GM18868 (cell line): ENCODE data around the gene DCLRE1A.

Experiments
- ATAC-seq: cut with Tn5 transposase; IDR thresholded peaks from one replicate; pipeline ENCODE4 v1.9.1; 2021; ENCODE audit warnings: mild to moderate bottlenecking, moderate library complexity; ENCODE audit not compliant: unreplicated experiment

DCLRE1A gene

GRCh38 chr10:113854013-113854760 is at the start of gene DCLRE1A, which contains the start of gene NHLRC2:
Gene DCLRE1A (minus strand): TSS chr10:113854082. CDS start chr10:113853182, 900 bp downstream.
Gene NHLRC2 (plus strand): TSS chr10:113854661. CDS start chr10:113854873, 212 bp downstream.
- peak; percentile 41 for ATAC-seq

GRCh38 chr10:113899952-113900598 is 46.2 kb upstream of the DCLRE1A start:
- no peak for ATAC-seq

- no peak for ATAC-seq
Observed at GRCh38 chr10:113897693-113898618, 44.1 kb upstream of the DCLRE1A start.

- ATAC-seq: no peak
Observed at GRCh38 chr10:113895018-113895417, 41.1 kb upstream of the DCLRE1A start.

DNA sequence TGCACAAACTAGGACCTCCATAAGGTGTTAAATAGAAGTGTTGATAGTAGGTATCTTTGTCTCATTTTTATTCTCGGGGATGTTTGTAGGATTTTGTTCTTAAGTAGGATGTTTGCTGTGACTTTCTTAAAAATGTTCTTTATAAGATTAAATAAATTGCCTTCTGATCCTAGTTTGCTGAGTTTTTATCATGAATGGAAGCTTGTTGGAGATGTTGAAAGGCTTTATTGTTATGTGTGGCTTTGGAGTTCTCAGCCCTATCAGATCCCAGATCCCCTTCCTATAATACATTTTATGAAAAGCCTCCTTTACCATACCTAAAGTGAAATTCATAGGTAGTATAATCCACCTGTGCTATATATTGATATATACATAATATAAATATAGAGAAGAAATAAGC is 40.7 kb upstream of the DCLRE1A start:
- ATAC-seq: no peak

GRCh38 chr10:113893570-113893969 is 39.7 kb upstream of the DCLRE1A start:
- no peak for ATAC-seq

GRCh38 chr10:113891476-113891875 is 37.6 kb upstream of the DCLRE1A start:
- ATAC-seq: no peak

DNA sequence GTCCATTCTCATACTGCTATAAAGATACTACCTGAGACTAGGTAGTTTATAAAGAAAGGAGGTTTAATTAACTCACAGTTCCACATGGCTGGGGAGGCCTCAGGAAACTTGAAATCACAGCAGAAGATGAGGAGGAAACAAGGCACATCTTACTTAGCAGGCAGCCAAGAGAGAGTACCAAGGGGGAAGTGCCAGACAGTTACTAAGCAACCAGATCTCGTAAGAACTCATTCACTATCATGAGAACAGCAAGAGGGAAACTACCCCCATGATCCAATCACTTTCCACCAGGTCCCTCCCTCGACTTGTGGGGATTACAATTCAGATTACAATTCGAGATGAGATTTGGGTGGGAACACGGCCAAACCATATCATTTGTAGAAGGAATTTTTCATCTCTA is 36.9 kb upstream of the DCLRE1A start:
- no peak for ATAC-seq

DNA sequence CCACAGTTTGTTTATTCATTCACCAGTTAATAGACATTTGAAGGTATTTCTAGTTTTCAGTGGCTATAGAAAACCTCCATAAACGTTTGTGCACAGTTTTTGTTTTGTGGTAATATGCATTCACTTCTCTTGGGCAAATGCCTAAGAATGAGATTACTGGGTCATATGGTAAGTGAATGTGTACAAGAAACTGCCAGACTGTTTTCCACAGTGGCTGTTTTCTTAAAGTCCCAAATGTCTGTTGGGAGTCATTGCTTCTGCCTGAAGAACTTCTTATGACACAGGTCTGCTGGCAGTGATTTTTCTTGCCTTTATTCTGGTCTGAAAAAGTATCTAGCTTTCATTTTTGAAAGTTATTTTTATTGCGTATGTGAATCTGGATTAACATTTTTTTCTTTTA is 36.0 kb upstream of the DCLRE1A start:
- no peak for ATAC-seq

DNA sequence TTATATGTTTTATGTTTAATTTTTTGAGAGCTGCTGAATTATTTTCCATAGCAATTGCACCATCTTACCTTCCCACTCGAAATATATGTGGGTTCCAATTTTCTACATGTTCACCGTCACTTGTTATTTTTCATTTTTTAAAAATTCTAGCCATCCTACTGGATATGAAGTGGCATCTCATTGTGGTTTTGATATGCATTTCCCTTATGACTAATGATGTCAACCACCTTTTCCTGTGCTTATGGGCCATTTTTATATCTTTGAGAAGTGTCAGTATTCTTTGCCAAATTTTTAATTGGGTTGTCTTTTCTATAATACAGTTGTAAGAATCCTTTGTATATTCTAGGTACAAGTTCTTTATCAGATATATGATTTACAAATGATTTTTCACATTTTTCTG is 28.4 kb upstream of the DCLRE1A start:
- no peak for ATAC-seq

GRCh38 chr10:113880236-113880635 is 26.4 kb upstream of the DCLRE1A start:
- no peak for ATAC-seq

GRCh38 chr10:113879691-113880090 is 25.8 kb upstream of the DCLRE1A start:
- ATAC-seq: peak; percentile 91

DNA sequence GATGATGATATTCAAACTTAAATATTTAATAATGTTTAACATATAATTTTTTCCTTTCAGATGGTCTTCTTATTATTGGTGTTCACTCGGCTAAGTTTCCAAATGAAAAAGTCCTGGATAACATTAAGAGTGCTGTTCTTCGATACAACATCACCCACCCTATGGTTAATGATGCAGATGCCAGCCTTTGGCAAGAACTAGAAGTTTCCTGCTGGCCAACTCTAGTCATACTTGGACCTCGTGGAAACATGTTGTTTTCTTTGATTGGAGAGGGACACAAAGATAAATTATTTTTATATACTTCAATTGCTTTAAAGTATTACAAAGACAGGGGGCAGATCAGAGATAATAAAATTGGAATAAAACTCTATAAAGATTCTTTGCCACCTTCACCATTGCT is 22.6 kb upstream of the DCLRE1A start:
- no peak for ATAC-seq

- no peak for ATAC-seq
Observed at GRCh38 chr10:113875212-113875611, 21.3 kb upstream of the DCLRE1A start.

GRCh38 chr10:113872139-113873030 is 18.5 kb upstream of the DCLRE1A start:
- no peak for ATAC-seq

DNA sequence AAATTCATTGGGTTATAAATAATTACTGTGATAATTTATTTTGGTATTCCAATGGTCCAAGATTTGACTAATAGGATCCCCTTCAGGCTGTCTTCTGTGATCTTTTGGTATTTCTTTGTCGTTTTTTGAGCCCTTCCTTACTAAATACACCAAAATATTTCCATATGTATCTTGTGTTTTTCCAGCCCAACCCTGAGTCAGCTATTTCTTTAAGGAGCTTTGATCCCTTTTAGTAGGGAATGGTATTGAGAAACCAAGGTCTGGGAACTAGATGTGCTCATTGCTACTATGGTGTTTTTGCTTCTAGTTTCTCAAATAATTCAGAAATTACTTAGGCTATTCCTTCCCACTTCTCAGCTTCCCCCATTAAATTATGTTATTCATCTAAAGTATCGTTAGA is 15.9 kb upstream of the DCLRE1A start:
- no peak for ATAC-seq

DNA sequence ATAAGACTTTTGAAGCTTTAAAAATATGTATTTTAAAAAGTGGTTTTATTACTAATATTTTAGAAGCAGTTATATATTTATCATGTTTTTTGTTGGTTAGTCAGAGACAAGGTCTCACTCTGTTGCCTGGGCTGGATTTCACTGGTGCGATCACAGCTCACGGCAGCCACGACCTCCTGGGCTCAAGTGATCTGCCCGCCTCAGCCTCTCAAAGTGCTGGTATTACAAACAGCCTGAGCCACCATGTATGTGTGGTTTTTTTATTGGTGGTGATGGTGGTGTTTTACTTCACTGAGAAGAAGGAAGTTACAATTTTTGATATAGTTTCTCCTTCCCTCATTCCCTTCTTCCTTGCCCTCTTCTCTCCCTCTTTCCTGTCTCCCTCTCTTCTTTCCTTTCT is 14.0 kb upstream of the DCLRE1A start:
- no peak for ATAC-seq

DNA sequence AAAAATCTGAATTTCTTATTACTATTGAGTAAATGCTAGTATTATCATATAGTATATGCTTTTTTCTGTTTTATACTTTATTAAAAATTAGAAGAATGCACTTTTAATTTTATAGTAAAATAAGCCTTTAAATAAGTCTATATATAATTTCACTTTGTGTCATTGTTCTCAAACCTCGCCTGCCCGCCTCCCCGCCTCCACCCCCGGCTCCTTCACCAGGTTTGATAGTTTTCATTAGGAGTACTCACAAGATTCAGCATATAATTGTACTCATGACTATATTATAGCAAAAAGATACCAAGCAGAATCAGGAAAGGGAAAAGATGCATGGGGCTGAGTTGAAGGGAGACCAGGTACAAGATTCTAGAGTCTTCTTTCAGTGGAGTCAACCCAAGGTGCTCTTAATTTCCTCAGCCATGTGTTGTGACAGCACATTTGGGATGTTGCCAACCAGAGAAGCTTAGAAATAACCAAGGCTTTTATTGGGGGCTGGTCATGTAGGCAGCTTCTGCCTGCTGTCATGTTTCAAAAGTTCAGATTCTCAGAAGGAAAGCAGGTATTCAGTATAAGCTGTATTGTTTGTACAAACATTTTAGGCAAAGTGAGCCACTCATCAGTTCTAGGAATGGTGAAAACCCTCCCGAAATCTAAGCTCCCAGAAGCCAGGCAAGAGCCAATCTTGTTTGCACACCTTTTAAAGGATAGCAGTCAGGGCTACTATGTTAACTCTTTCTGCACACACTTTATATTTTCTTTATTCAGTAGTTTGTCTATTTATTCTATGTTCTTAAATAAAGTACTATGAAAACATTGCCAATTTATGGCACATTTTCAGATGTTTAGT is 12.9 kb upstream of the DCLRE1A start:
- no peak for ATAC-seq

DNA sequence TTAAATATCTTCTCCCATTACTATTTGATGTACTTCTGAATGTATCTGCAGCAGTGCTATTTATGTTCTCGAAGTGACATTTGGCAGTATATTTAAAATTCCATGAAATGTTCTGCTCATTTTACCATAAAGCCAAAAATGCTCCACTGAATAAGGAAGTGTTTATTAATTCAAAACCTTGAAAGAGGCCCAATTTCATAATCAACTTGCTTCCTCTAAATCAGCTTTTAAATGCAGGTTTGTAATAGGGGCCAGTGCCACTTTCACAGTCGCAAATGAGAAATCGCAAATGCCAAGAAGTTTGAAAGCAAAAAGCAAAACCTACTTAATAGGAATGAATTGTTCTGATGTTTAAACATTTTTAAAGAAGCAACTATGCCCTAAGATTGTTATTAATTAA is 12.0 kb upstream of the DCLRE1A start:
- no peak for ATAC-seq
